Upper lobe of left lung (tissue), 6 donors: Measurements from ENCODE around the gene GPR137C. TPM values are rescaled to one million over a fixed set of nuclear protein-coding genes. Genes with fewer than 3 reads are reported as not detected.

Experiments
- ATAC-seq, 2 donors: fragments of 200-7000 bp; cut with Tn5 transposase; one replicate each; pipeline ENCODE4 v1.9.1; 2022; ENCODE audit warnings: mild to moderate bottlenecking in 2 of 2, moderate library complexity in 2 of 2; ENCODE audit not compliant: low FRiP score in 2 of 2
- DNase-seq, 2 donors: peaks; one replicate each; pipeline ENCODE4 v3.0.0-alpha.2; 2019 to 2020
- H3K27ac ChIP-seq, 4 donors: fragments of 200-600 bp; sonication (generic); one replicate each; pipeline ENCODE4 v1.5.1; 2016 to 2019
- H3K27me3 ChIP-seq, 4 donors: fragments of 200-600 bp; sonication (generic); one replicate each; pipeline ENCODE4 v1.5.1; 2017 to 2019
- H3K36me3 ChIP-seq, 4 donors: fragments of 200-600 bp; sonication (generic); one replicate each; pipeline ENCODE4 v1.5.1; 2016 to 2019
- H3K4me1 ChIP-seq, 4 donors: fragments of 200-600 bp; sonication (generic); one replicate each; pipeline ENCODE4 v1.5.1; 2018 to 2019
- H3K4me3 ChIP-seq, 4 donors: fragments of 200-600 bp; sonication (generic); one replicate each; pipeline ENCODE4 v1.5.1; 2017 to 2019; ENCODE audit warnings: mild to moderate bottlenecking in 2 of 4, moderate library complexity in 1 of 4
- H3K9me3 ChIP-seq, 4 donors: fragments of 200-600 bp; sonication (generic); one replicate each; pipeline ENCODE4 v1.5.1; 2018 to 2019
- CTCF ChIP-seq, 6 experiments: fragments of 450-650 bp in 4 of 6; fragments of 200-600 bp in 2 of 6; sonication (generic) in 2 of 6; IDR thresholded peaks; one replicate each; pipeline ENCODE4 v1.5.1; 2016 to 2019; ENCODE audit warnings: antibody characterized with exemption in 6 of 6
- EP300 ChIP-seq, 4 donors: sonication (generic); formaldehyde crosslinking; IDR thresholded peaks; one replicate each; pipeline ENCODE4 v1.5.1; 2017; ENCODE audit warnings: antibody characterized with exemption in 4 of 4, control low read depth in 2 of 4
- POLR2A ChIP-seq, 4 donors: fragments of 450-650 bp; IDR thresholded peaks; one replicate each; pipeline ENCODE4 v1.5.1; 2016 to 2017; ENCODE audit warnings: antibody characterized with exemption in 4 of 4, mild to moderate bottlenecking in 2 of 4
- POLR2AphosphoS5 ChIP-seq, 2 donors: sonication (generic); formaldehyde crosslinking; IDR thresholded peaks; one replicate each; pipeline ENCODE4 v1.5.1; 2017; ENCODE audit warnings: antibody characterized with exemption in 2 of 2
- WGBS, 2 donors: methylation state at CpG; one replicate each; pipeline ENCODE4 v1.1.5; 2017 to 2018; 5-methylcytosine and 5-hydroxymethylcytosine counted together
- total RNA-seq, 6 donors: library from RNA; depleted of rRNA in 4 of 6; stranded (reverse); fragments of >200 nt in 4 of 6; gene quantifications; one replicate each; pipeline versions ENCODE4 v1.1.0 to v1.2.1, GENCODE V29; 2016 to 2021
- donor health status: DM: no; HTN: no; CAD: no; lungs with moderate emphysema.
- donor health status: DM: no; HTN: yes; CAD: no; lungs with severe emphysema.

Gene GPR137C
- total RNA-seq, 6 donors from 2014 or later, result 0.43 to 1.0 (median 0.63) TPM; not detected in 2

DNA sequence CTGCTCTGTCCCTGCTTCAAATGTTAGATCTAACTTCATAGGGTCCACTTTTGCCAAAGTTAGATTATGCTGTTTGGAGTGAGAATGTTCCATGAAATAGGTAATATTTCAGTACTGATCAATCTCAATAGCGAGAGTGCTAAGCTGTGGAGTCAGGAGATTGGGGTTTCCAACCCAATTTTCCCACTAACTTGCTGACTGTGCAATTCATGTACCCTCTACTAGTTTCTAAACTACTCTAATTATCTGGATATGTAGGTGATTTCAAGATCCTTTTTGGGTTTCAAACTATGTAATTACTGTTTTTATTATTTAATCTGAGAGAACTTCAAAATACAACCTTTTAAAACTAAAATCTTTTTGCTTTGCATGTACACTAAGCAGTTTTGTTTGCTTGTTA, 45.9 kb downstream of the GPR137C start:
- 91 to 96% methylated on average over 1 of the region's 1 CpG for WGBS, 2 donors
- no peak overlapping the region for H3K27ac ChIP-seq
- H3K9me3 ChIP-seq, result no peaks in the 10 kb centered on the region
- H3K4me1 ChIP-seq, result no peaks in the 10 kb centered on the region
- H3K4me3 ChIP-seq, result no peak overlapping the region
- no peak for DNase-seq
- TF ChIP-seq POLR2AphosphoS5 (IDR thresholded peaks at IDR 0.05), result no peak
- TF ChIP-seq CTCF (IDR thresholded peaks at IDR 0.05), result no peak
- TF ChIP-seq EP300 (IDR thresholded peaks at IDR 0.05), result no peak
- no peak for TF ChIP-seq POLR2A (IDR thresholded peaks at IDR 0.05)
- H3K36me3 ChIP-seq, result no peaks in the 10 kb centered on the region
- no peak for ATAC-seq
- H3K27me3 ChIP-seq, result no peaks in the 10 kb centered on the region

DNA sequence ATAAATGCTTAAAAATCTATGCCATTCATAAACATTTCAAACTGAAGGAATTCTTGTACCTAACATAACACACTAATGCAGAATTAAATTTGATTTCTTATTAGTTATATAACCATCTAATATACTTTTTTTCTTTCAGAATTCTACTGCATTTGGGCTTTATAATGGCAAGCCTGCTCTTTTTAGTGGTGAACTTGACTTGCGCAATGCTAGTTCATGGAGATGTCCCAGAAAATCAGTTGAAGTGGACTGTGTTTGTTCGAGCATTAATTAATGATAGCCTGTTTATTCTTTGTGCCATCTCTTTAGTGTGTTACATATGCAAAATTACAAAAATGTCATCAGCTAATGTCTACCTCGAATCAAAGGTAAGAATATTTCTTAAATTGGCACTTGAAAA, 47.3 kb downstream of the GPR137C start:
- no peak for TF ChIP-seq POLR2AphosphoS5 (IDR thresholded peaks at IDR 0.05)
- no peak for TF ChIP-seq EP300 (IDR thresholded peaks at IDR 0.05)
- TF ChIP-seq CTCF (IDR thresholded peaks at IDR 0.05), result no peak
- no peak for TF ChIP-seq POLR2A (IDR thresholded peaks at IDR 0.05)
- Histone ChIP-seq H3K9me3 (peaks cover 0 to 5% (median 0%) of the 10 kb centered on the region in 4 donors), H3K27me3 (no peaks in the 10 kb centered on the region), H3K4me1 (no peaks in the 10 kb centered on the region), H3K36me3 (no peaks in the 10 kb centered on the region), H3K27ac (no peak overlapping the region), H3K4me3 (no peak overlapping the region)
- WGBS, 2 donors, result 91 to 92% methylated on average over 3 of the region's 3 CpGs
- ATAC-seq, result no peak
- DNase-seq, result no peak

- no peaks in the 10 kb centered on the region for H3K27me3 ChIP-seq
- peaks cover 0 to 5% (median 0%) of the 10 kb centered on the region in 4 donors for H3K9me3 ChIP-seq
- no peaks in the 10 kb centered on the region for H3K36me3 ChIP-seq
- H3K27ac ChIP-seq, result no peak overlapping the region
- DNase-seq (no peak), ATAC-seq (no peak)
- H3K4me3 ChIP-seq, result no peak overlapping the region
- no peak for TF ChIP-seq CTCF (IDR thresholded peaks at IDR 0.05)
- TF ChIP-seq POLR2AphosphoS5 (IDR thresholded peaks at IDR 0.05), result no peak
- no peak for TF ChIP-seq EP300 (IDR thresholded peaks at IDR 0.05)
- TF ChIP-seq POLR2A (IDR thresholded peaks at IDR 0.05), result no peak
- H3K4me1 ChIP-seq, result no peaks in the 10 kb centered on the region
- WGBS, 2 donors, result 59 to 75% methylated on average over 1 of the region's 1 CpG
These were observed 49.5 kb downstream of the GPR137C start for GRCh38 chr14:52602131-52602530.

- H3K4me3 ChIP-seq, result no peak overlapping the region
- ATAC-seq (no peak), DNase-seq (no peak)
- no peak overlapping the region for H3K27ac ChIP-seq
- no peak for TF ChIP-seq CTCF (IDR thresholded peaks at IDR 0.05)
- H3K9me3 ChIP-seq, result peaks cover 0 to 5% (median 0%) of the 10 kb centered on the region in 4 donors
- no peaks in the 10 kb centered on the region for H3K36me3 ChIP-seq
- H3K4me1 ChIP-seq, result no peaks in the 10 kb centered on the region
- 92 to 96% methylated on average over 1 of the region's 1 CpG for WGBS, 2 donors
- no peaks in the 10 kb centered on the region for H3K27me3 ChIP-seq
These were observed 54.4 kb downstream of the GPR137C start for GRCh38 chr14:52607061-52607460.

DNA sequence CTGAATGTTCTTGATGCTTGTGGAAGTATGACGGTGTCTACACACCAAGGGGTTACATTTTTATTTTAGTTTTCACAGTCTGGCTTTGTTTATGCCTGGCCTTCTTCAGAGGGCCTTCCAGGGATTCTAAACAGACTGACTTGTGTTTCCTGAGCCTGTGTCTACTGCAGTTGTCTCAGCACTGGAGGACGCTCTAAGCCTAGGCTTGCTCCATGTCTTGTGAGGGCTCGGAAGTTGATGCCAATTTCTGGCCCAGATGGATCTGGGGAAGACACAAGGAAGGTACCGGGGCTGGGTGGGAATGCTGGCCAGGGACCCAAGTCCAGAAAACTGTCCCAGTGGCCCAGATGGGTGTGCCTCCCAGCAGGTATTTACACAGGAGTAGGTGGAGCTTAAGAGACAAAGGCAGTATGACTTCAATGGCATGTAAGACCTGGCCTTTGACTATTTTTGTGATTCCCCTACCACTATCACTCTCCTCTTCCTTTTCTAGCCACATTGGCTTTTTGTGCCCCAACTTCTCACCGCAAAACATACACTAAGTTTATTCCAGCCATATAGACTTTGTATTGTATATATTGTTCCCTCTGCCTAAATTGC, 56.9 kb downstream of the GPR137C start:
- Histone ChIP-seq H3K9me3 (peaks cover 0 to 5% (median 0%) of the 10 kb centered on the region in 4 donors), H3K27ac (no peak overlapping the region), H3K36me3 (no peaks in the 10 kb centered on the region), H3K27me3 (no peaks in the 10 kb centered on the region), H3K4me1 (no peaks in the 10 kb centered on the region), H3K4me3 (no peak overlapping the region)
- WGBS, 2 donors, result 94 to 96% methylated on average over 5 of the region's 5 CpGs
- DNase-seq (no peak), ATAC-seq (no peak)
- TF ChIP-seq POLR2A (IDR thresholded peaks at IDR 0.05), result no peak
- TF ChIP-seq EP300 (IDR thresholded peaks at IDR 0.05), result no peak
- no peak for TF ChIP-seq POLR2AphosphoS5 (IDR thresholded peaks at IDR 0.05)
- no peak for TF ChIP-seq CTCF (IDR thresholded peaks at IDR 0.05)
